Measurements from ENCODE around the gene UBALD1. TPM values are rescaled to one million over a fixed set of nuclear protein-coding genes. Genes with fewer than 3 reads are reported as not detected.

The UBALD1 gene
- total and polyA plus RNA-seq, 2 donors (not counting 1 experiment from before 2014, with no cell fraction given), result 25.6 to 31.7 TPM

DNA sequence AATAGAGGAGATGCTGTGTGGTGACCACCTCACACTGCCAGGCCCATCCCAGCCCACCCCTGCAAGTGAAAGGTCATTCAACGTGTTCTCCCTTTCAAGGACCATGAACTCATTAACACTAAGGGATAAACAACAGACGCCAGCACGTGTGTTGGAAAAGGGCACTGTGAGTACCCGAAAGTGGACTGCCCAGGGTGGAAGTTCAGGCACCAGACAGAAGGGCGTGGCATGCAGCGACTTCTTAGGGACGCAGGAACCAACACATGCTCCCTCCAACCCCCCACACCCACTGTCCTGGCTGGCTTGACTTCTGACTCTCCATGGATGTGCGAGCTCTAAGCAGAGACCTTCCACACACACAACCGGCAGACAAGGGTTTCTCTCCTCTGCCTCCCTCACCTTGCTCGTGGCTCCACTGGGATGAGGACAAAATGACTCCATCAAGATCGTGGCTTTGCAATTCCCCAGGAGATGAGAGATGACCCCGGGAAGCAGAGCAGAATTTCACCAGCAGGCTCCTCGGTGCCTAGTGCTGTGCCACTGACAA lies 11.0 kb downstream of the UBALD1 start:
- Mint-ChIP-seq H3K4me3 (no peak overlapping the region), H3K9me3 (ENCODE audit: insufficient read depth) (no peaks in the 10 kb centered on the region), H3K4me1 (no peaks in the 10 kb centered on the region), H3K27me3 (no peaks in the 10 kb centered on the region), H3K27ac (no peak overlapping the region)
- Histone ChIP-seq H3K79me2 (ENCODE audit: control insufficient read depth, insufficient read depth, low read length) (no peaks in the 10 kb centered on the region), H3K4me3 (ENCODE audit: control extremely low read depth in 1 of 5, extremely low read depth in 1 of 5, insufficient read depth in 1 of 5, low read depth in 2 of 5, low read length in 4 of 5) (no peak overlapping the region), H2AFZ (ENCODE audit: insufficient read depth, low read depth, low read length, poor library complexity, severe bottlenecking) (no peak overlapping the region), H3K27ac (ENCODE audit: low read length in 2 of 2) (no peak overlapping the region), H3K4me2 (replicated peaks; ENCODE audit: low read depth, low read length, poor library complexity, severe bottlenecking) (no peak overlapping the region), H3K9me3 (ENCODE audit: control extremely low read depth in 1 of 3, control insufficient read depth in 2 of 3, insufficient read depth in 1 of 3, low read length in 2 of 3) (no peaks in the 10 kb centered on the region), H3K36me3 (replicated peaks in 1 of 2; ENCODE audit: control extremely low read depth in 1 of 2, control insufficient read depth in 1 of 2, extremely low read depth in 1 of 2, insufficient read depth in 2 of 2, low read length in 1 of 2) (peaks cover 0 to 4% of the 10 kb centered on the region in 2 experiments), H4K20me1 (ENCODE audit: control insufficient read depth, insufficient read depth, low read length, poor library complexity, severe bottlenecking) (no peaks in the 10 kb centered on the region), H3K27me3 (replicated peaks in 1 of 4; ENCODE audit: control extremely low read depth in 1 of 4, control insufficient read depth in 3 of 4, insufficient read depth in 4 of 4, low read length in 3 of 4) (peaks cover 0 to 8% (median 0%) of the 10 kb centered on the region in 4 experiments), H3K9ac (ENCODE audit: low read length) (no peak overlapping the region), H3K4me1 (ENCODE audit: control insufficient read depth in 2 of 2, insufficient read depth in 2 of 2, low read length in 2 of 2) (no peaks in the 10 kb centered on the region)
- TF ChIP-seq CTCF (IDR thresholded peaks at IDR 0.05), result no peak
- no peak for TF ChIP-seq EZH2 (IDR thresholded peaks at IDR 0.05; ENCODE audit: borderline replicate concordance, insufficient read depth, low read depth, low read length, poor library complexity, severe bottlenecking)
- DNase-seq (no peak), ATAC-seq (ENCODE audit: low read depth) (no peak)
- intact Hi-C loops (cut with micrococcal nuclease), result no loop called here
- 88% methylated on average over 13 of the region's 13 CpGs for WGBS (ENCODE audit: insufficient coverage)
- ChIA-PET POLR2A (no interaction called here), CTCF (no interaction called here)

DNA sequence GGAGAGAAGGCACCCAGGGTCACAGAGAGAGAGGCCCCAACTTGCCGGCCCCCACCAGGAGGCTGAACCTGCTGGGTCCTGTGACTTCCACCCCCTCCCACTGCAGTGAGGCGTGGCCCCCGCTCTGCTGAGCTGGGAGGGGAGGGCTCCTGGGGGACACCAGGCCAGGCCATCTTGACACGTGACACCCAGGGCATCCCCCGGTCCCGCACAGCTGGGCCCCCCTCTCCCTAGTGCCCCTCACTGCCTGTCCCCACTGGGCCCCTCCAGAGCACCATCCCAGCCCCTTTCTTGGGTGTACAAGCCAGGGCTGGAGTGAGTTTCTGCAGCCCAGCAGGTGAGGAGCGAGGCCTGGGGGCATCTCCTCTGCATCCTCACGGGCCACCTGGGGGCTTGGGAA lies 12.4 kb downstream of the UBALD1 start:
- Mint-ChIP-seq H3K27ac (no peak overlapping the region), H3K4me1 (no peaks in the 10 kb centered on the region), H3K27me3 (no peaks in the 10 kb centered on the region), H3K9me3 (ENCODE audit: insufficient read depth) (no peaks in the 10 kb centered on the region), H3K4me3 (no peak overlapping the region)
- H3K27me3 ChIP-seq (replicated peaks in 1 of 4; ENCODE audit: control extremely low read depth in 1 of 4, control insufficient read depth in 3 of 4, insufficient read depth in 4 of 4, low read length in 3 of 4), result peaks cover 0 to 8% (median 0%) of the 10 kb centered on the region in 4 experiments
- no peaks in the 10 kb centered on the region for H3K79me2 ChIP-seq (ENCODE audit: control insufficient read depth, insufficient read depth, low read length)
- no peak for TF ChIP-seq EZH2 (IDR thresholded peaks at IDR 0.05; ENCODE audit: borderline replicate concordance, insufficient read depth, low read depth, low read length, poor library complexity, severe bottlenecking)
- TF ChIP-seq CTCF (IDR thresholded peaks at IDR 0.05), result no peak
- H3K4me3 ChIP-seq (ENCODE audit: control extremely low read depth in 1 of 5, extremely low read depth in 1 of 5, insufficient read depth in 1 of 5, low read depth in 2 of 5, low read length in 4 of 5), result no peak overlapping the region
- no peak overlapping the region for H2AFZ ChIP-seq (ENCODE audit: insufficient read depth, low read depth, low read length, poor library complexity, severe bottlenecking)
- H3K9me3 ChIP-seq (ENCODE audit: control extremely low read depth in 1 of 3, control insufficient read depth in 2 of 3, insufficient read depth in 1 of 3, low read length in 2 of 3), result no peaks in the 10 kb centered on the region
- ChIA-PET CTCF (no interaction called here), POLR2A (interaction anchor here (0.5 to 0.8 kb wide), 2 partner anchors 10 to 29 kb away, joined by 4 to 6 read pairs; no protein-coding TSS in a partner anchor)
- 87% methylated on average over 4 of the region's 8 CpGs for WGBS (ENCODE audit: insufficient coverage)
- ATAC-seq (ENCODE audit: low read depth) (no peak), DNase-seq (no peak)
- H3K36me3 ChIP-seq (replicated peaks in 1 of 2; ENCODE audit: control extremely low read depth in 1 of 2, control insufficient read depth in 1 of 2, extremely low read depth in 1 of 2, insufficient read depth in 2 of 2, low read length in 1 of 2), result no peaks in the 10 kb centered on the region
- no peak overlapping the region for H3K27ac ChIP-seq (ENCODE audit: low read length in 2 of 2)
- H3K4me2 ChIP-seq (replicated peaks; ENCODE audit: low read depth, low read length, poor library complexity, severe bottlenecking), result no peak overlapping the region
- H4K20me1 ChIP-seq (ENCODE audit: control insufficient read depth, insufficient read depth, low read length, poor library complexity, severe bottlenecking), result no peaks in the 10 kb centered on the region
- H3K4me1 ChIP-seq (ENCODE audit: control insufficient read depth in 2 of 2, insufficient read depth in 2 of 2, low read length in 2 of 2), result no peaks in the 10 kb centered on the region
- no peak overlapping the region for H3K9ac ChIP-seq (ENCODE audit: low read length)
- intact Hi-C loops (cut with micrococcal nuclease), result no loop called here
